K562 (cell line): ENCODE measurements around the gene SLC22A7. TPM values are rescaled to one million over a fixed set of nuclear protein-coding genes. Genes with fewer than 3 reads are reported as not detected.
A peak's percentile ranks its signal among the peaks of the same experiment; 100 is the strongest.

ENCODE experiments used
- ATF1 ChIP-seq, 2 experiments: fragments of 450-650 bp in 1 of 2; IDR thresholded peaks; 2 replicates each; pipeline ENCODE4 v1.6.1; 2016; ENCODE audit warnings: missing compliant biosample characterization in 1 of 2, missing genetic modification characterization in 1 of 2
- FOXP1 ChIP-seq: sonication (generic); formaldehyde crosslinking; IDR thresholded peaks from 2 replicates; pipeline ENCODE4 v1.8.0; 2022; ENCODE audit warnings: mild to moderate bottlenecking, missing genetic modification reagents
- HDAC1 ChIP-seq, 2 experiments: fragments of 450-650 bp; IDR thresholded peaks; 2 replicates each; pipeline ENCODE4 v1.6.1; 2016 to 2017; ENCODE audit warnings: inconsistent platforms in 1 of 2, mild to moderate bottlenecking in 1 of 2, moderate library complexity in 1 of 2
- HDGF ChIP-seq: fragments of 450-650 bp; IDR thresholded peaks from 2 replicates; pipeline ENCODE4 v1.6.1; 2016
- KLF10 ChIP-seq: fragments of 250-450 bp; sonication (Bioruptor Pico); IDR thresholded peaks from 2 replicates; pipeline ENCODE4 v1.6.1; 2021; ENCODE audit warnings: matching md5 sums
- MIER1 ChIP-seq: fragments of 450-650 bp; IDR thresholded peaks from 2 replicates; pipeline ENCODE4 v1.6.1; 2016; ENCODE audit warnings: antibody characterized with exemption, mild to moderate bottlenecking, low read depth
- MYC ChIP-seq, 2 experiments: fragments of 250-450 bp in 1 of 2; sonication (Bioruptor Pico) in 1 of 2; IDR thresholded peaks; 2 replicates each; pipeline versions ENCODE4 v1.5.1 to v1.6.1; 2012 to 2021; ENCODE audit warnings: low read depth in 2 of 2, borderline replicate concordance in 1 of 2, improper control_type of control experiment in 1 of 2, low read length in 1 of 2, mild to moderate bottlenecking in 1 of 2, moderate library complexity in 1 of 2
- NBN ChIP-seq: fragments of 450-650 bp; IDR thresholded peaks from 2 replicates; pipeline ENCODE4 v1.6.1; 2016; ENCODE audit warnings: low read depth, mild to moderate bottlenecking
- SMARCC2 ChIP-seq: fragments of 450-650 bp; IDR thresholded peaks from 2 replicates; pipeline ENCODE4 v1.6.1; 2017; ENCODE audit warnings: antibody characterized with exemption, moderate library complexity, mild to moderate bottlenecking, low read depth
- STAG1 ChIP-seq: sonication (generic); formaldehyde crosslinking; IDR thresholded peaks from 2 replicates; pipeline ENCODE4 v1.5.0; 2020; ENCODE audit warnings: missing genetic modification reagents, borderline replicate concordance
- STAT5B ChIP-seq: fragments of 250-450 bp; sonication (Bioruptor Pico); IDR thresholded peaks from 2 replicates; pipeline ENCODE4 v1.8.0; 2021; ENCODE audit warnings: mild to moderate bottlenecking, inconsistent platforms
- THAP7 ChIP-seq: fragments of 250-450 bp; sonication (Bioruptor Pico); IDR thresholded peaks from 2 replicates; pipeline ENCODE4 v1.5.0; 2021
- ZFX ChIP-seq: sonication (generic); formaldehyde crosslinking; IDR thresholded peaks from 2 replicates; pipeline ENCODE4 v1.8.0; 2022; ENCODE audit warnings: mild to moderate bottlenecking, missing genetic modification reagents, moderate library complexity
- ZNF239 ChIP-seq: fragments of 250-450 bp; sonication (Bioruptor Pico); IDR thresholded peaks from 2 replicates; pipeline ENCODE4 v1.4.0; 2020; ENCODE audit warnings: mild to moderate bottlenecking
- ZNF280B ChIP-seq: fragments of 250-450 bp; sonication (Bioruptor Pico); IDR thresholded peaks from 2 replicates; pipeline ENCODE4 v1.5.1; 2021; ENCODE audit warnings: mild to moderate bottlenecking
- ZNF639 ChIP-seq, 2 experiments: fragments of 200-800 bp in 1 of 2; sonication (Bioruptor generic) in 1 of 2; sonication (generic) in 1 of 2; formaldehyde crosslinking in 1 of 2; IDR thresholded peaks in 1 of 2; conservative IDR thresholded peaks in 1 of 2; 2 replicates each; pipeline versions ENCODE4 v1.5.0 to v1.6.1; 2016 to 2020; ENCODE audit warnings: missing compliant biosample characterization in 1 of 2, missing genetic modification characterization in 1 of 2, missing genetic modification reagents in 1 of 2
- ZNF707 ChIP-seq: fragments of 250-450 bp; sonication (Bioruptor Pico); conservative IDR thresholded peaks from 2 replicates; pipeline ENCODE4 v1.8.0; 2022; ENCODE audit warnings: inconsistent platforms, mild to moderate bottlenecking, moderate library complexity
- polyA plus RNA-seq, 8 experiments: library from polyadenylated mRNA; depleted of rRNA in 4 of 8; stranded (reverse) in 5 of 8; unstranded in 3 of 8; fragments of >200 nt; fragmentation: Nextera tagmentation in 2 of 8; fragmentation: Illumina TruSeq in 1 of 8; extraction: Ambion mirVana in 2 of 8; extraction: Trizol in 1 of 8; gene quantifications; 2 replicates each; pipeline versions ENCODE4 v1.2.1 to v1.2.3, GENCODE V29; 2011 to 2014; ENCODE audit warnings: inconsistent platforms in 1 of 8, missing spikeins in 1 of 8
- total RNA-seq, 7 experiments: library from RNA; depleted of rRNA in 6 of 7; stranded (reverse); fragments of >200 nt in 6 of 7; fragmentation: Illumina TruSeq in 2 of 7; extraction: Trizol in 2 of 7; gene quantifications; 2 replicates each; pipeline versions ENCODE4 v1.2.1 to v1.2.3, GENCODE V29; 2011 to 2021; ENCODE audit warnings: low replicate concordance in 1 of 7
- TF ChIP-seq, protein P1 (sequence below): fragments of 200-800 bp; sonication (Bioruptor generic); IDR thresholded peaks from 2 replicates; pipeline ENCODE4 v1.6.1; 2016; ENCODE audit warnings: missing genetic modification characterization, missing compliant biosample characterization

SLC22A7 gene
- total and polyA plus RNA-seq, 9 of the 15 experiments (the other 6 are each of a cell fraction or from before 2014, with no cell fraction given): not detected

DNA sequence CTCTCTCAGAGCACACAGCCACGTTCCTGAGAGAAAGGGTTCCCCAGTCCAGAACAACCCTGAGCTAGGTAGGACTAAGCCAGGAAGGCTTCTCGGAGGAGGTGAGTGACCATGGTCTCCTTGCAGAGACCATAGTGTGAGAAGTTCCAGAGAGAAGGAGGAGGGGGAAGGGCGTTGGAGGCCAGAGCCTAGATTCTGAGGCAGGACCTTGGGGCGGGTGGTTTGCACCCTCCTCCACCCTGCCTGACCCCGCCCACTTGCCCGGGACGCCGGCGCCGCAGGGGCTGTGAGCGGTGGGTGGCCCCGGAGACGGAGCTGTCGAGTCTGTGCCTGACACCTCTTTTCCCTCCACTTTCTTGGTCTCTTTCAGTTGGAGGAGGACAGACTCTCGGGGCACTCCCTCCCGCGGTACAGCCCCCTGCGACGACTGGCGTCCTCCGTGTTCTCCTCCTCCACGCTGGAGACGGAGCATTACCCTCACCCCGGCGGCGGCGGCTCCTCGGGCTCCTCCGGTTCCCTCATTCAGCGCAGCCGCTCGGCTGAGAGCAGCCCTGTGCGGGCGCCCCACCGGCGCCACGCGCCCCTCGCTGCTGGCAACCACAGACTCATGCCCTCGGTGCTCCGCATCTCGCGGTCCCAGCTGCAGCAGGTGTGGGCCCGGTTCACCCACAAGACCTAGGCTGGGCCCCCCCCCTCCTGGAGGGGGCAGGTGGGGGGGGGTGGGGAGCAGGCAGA, 28.6 kb upstream of the SLC22A7 start (continued):
- TF ChIP-seq SMARCC2 (no peak), THAP7 (CRISPR knock-in tag) (no peak), ZFX (no peak), HDAC1 (IDR thresholded peaks at IDR 0.05) (peak in 1 of 2 experiments; percentile 38; a peak in 1 of 4 replicates), FOXP1 (CRISPR knock-in tag) (no peak), STAG1 (CRISPR knock-in tag) (no peak), STAT5B (no peak), MYC (IDR thresholded peaks at IDR 0.05; ENCODE audit: low read depth, low read length) (no peak), MYC (CRISPR knock-in tag; IDR thresholded peaks at IDR 0.05; ENCODE audit: borderline replicate concordance, low read depth) (no peak), KLF10 (CRISPR knock-in tag) (no peak), ZNF280B (no peak), MIER1 (no peak), NBN (no peak), ZNF639 (CRISPR knock-in tag; conservative IDR thresholded peaks at IDR 0.05 in 1 of 2, IDR thresholded peaks at IDR 0.05 in 1 of 2) (no peak), ZNF707 (CRISPR knock-in tag) (no peak), ZNF239 (CRISPR knock-in tag) (no peak), HDGF (no peak), ATF1 (CRISPR knock-in tag; IDR thresholded peaks at IDR 0.05) (no peak), ATF1 (tag; IDR thresholded peaks at IDR 0.05) (0 out of 2 replicates have a peak, but pooled peaks have one; percentile 8)
- TF ChIP-seq, protein P1, sequence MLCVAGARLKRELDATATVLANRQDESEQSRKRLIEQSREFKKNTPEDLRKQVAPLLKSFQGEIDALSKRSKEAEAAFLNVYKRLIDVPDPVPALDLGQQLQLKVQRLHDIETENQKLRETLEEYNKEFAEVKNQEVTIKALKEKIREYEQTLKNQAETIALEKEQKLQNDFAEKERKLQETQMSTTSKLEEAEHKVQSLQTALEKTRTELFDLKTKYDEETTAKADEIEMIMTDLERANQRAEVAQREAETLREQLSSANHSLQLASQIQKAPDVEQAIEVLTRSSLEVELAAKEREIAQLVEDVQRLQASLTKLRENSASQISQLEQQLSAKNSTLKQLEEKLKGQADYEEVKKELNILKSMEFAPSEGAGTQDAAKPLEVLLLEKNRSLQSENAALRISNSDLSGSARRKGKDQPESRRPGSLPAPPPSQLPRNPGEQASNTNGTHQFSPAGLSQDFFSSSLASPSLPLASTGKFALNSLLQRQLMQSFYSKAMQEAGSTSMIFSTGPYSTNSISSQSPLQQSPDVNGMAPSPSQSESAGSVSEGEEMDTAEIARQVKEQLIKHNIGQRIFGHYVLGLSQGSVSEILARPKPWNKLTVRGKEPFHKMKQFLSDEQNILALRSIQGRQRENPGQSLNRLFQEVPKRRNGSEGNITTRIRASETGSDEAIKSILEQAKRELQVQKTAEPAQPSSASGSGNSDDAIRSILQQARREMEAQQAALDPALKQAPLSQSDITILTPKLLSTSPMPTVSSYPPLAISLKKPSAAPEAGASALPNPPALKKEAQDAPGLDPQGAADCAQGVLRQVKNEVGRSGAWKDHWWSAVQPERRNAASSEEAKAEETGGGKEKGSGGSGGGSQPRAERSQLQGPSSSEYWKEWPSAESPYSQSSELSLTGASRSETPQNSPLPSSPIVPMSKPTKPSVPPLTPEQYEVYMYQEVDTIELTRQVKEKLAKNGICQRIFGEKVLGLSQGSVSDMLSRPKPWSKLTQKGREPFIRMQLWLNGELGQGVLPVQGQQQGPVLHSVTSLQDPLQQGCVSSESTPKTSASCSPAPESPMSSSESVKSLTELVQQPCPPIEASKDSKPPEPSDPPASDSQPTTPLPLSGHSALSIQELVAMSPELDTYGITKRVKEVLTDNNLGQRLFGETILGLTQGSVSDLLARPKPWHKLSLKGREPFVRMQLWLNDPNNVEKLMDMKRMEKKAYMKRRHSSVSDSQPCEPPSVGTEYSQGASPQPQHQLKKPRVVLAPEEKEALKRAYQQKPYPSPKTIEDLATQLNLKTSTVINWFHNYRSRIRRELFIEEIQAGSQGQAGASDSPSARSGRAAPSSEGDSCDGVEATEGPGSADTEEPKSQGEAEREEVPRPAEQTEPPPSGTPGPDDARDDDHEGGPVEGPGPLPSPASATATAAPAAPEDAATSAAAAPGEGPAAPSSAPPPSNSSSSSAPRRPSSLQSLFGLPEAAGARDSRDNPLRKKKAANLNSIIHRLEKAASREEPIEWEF (CRISPR knock-in tag): no peak
